Suprapubic skin (tissue), 4 donors: ENCODE measurements around the gene CDC16.

Experiments used
- CTCF ChIP-seq, 2 donors: fragments of 200-600 bp in 1 of 2; fragments of 450-650 bp in 1 of 2; sonication (generic) in 1 of 2; IDR thresholded peaks; one replicate each; pipeline ENCODE4 v1.5.1; 2016 to 2019; ENCODE audit warnings: antibody characterized with exemption in 2 of 2, mild to moderate bottlenecking in 1 of 2, moderate library complexity in 1 of 2
- EP300 ChIP-seq: sonication (generic); formaldehyde crosslinking; IDR thresholded peaks from one replicate; pipeline ENCODE4 v1.6.1; 2017; ENCODE audit warnings: antibody characterized with exemption
- POLR2A ChIP-seq, 2 donors: fragments of 450-650 bp; IDR thresholded peaks; one replicate each; pipeline ENCODE4 v1.6.1; 2017; ENCODE audit warnings: antibody characterized with exemption in 2 of 2, mild to moderate bottlenecking in 2 of 2, moderate library complexity in 2 of 2
- POLR2AphosphoS5 ChIP-seq, 3 donors: sonication (generic); formaldehyde crosslinking; IDR thresholded peaks; one replicate each; pipeline ENCODE4 v1.6.1; 2017; ENCODE audit warnings: antibody characterized with exemption in 3 of 3

- TF ChIP-seq POLR2A (IDR thresholded peaks at IDR 0.05) (no peak), CTCF (IDR thresholded peaks at IDR 0.05) (no peak), POLR2AphosphoS5 (IDR thresholded peaks at IDR 0.05) (no peak), EP300 (no peak)
Observed at GRCh38 chr13:114313061-114313860, 78.6 kb downstream of the CDC16 start.
